ENCODE results near the gene RERG. TPM values are rescaled to one million over a fixed set of nuclear protein-coding genes. Genes with fewer than 3 reads are reported as not detected.

The RERG gene
- total RNA-seq, 3 donors from 2014 or later (not counting 1 experiment from before 2014, with no cell fraction given) = not detected

- H3K27ac ChIP-seq (ENCODE audit: low read length) = no peak overlapping the region
- Mint-ChIP-seq H3K36me3 (no peaks in the 10 kb centered on the region), H3K4me1 (no peaks in the 10 kb centered on the region), H3K27ac (no peak overlapping the region), H3K9me3 (no peaks in the 10 kb centered on the region), H3K27me3 (ENCODE audit: low read depth in 2 of 2) (peaks cover 2 to 7% of the 10 kb centered on the region in 2 donors), H3K4me3 (no peak overlapping the region)
- no peak for TF ChIP-seq CTCF (IDR thresholded peaks at IDR 0.05)
- DNase-seq (no peak), ATAC-seq (no peak)
- no peaks in the 10 kb centered on the region for H3K36me3 ChIP-seq (ENCODE audit: control insufficient read depth, insufficient read depth, low read length)
- H3K9me3 ChIP-seq (ENCODE audit: control insufficient read depth, insufficient read depth, low read length) = no peaks in the 10 kb centered on the region
- H3K4me1 ChIP-seq (ENCODE audit: control insufficient read depth, insufficient read depth, low read length) = no peaks in the 10 kb centered on the region
- H3K4me3 ChIP-seq (ENCODE audit: low read length) = no peak overlapping the region
- intact Hi-C loops (cut with micrococcal nuclease) = no loop called here
- WGBS (ENCODE audit: insufficient coverage) = 84% methylated on average over 10 of the region's 11 CpGs
- H3K27me3 ChIP-seq (ENCODE audit: control insufficient read depth, insufficient read depth, low read length) = no peaks in the 10 kb centered on the region
Observed at GRCh38 chr12:15163030-15163976, 57.9 kb downstream of the RERG start.

GRCh38 chr12:15158083-15158482, 63.1 kb downstream of the RERG start:
- H3K27ac Mint-ChIP-seq = no peak overlapping the region
- H3K4me3 Mint-ChIP-seq = no peak overlapping the region
- intact Hi-C loops (cut with micrococcal nuclease) = no loop called here
- no peaks in the 10 kb centered on the region for H3K36me3 Mint-ChIP-seq
- DNase-seq (no peak), ATAC-seq (no peak)
- H3K4me3 ChIP-seq (ENCODE audit: low read length) = no peak overlapping the region
- no peaks in the 10 kb centered on the region for H3K4me1 Mint-ChIP-seq
- H3K36me3 ChIP-seq (ENCODE audit: control insufficient read depth, insufficient read depth, low read length) = no peaks in the 10 kb centered on the region
- H3K4me1 ChIP-seq (ENCODE audit: control insufficient read depth, insufficient read depth, low read length) = no peaks in the 10 kb centered on the region
- no peak for TF ChIP-seq CTCF (IDR thresholded peaks at IDR 0.05)
- H3K27ac ChIP-seq (ENCODE audit: low read length) = no peak overlapping the region
- H3K27me3 ChIP-seq (ENCODE audit: control insufficient read depth, insufficient read depth, low read length) = peaks cover 4% of the 10 kb centered on the region
- no peaks in the 10 kb centered on the region for H3K9me3 Mint-ChIP-seq
- 86% methylated on average over 3 of the region's 3 CpGs for WGBS (ENCODE audit: insufficient coverage)
- H3K9me3 ChIP-seq (ENCODE audit: control insufficient read depth, insufficient read depth, low read length) = no peaks in the 10 kb centered on the region
- peaks cover 0 to 2% of the 10 kb centered on the region in 2 donors for H3K27me3 Mint-ChIP-seq (ENCODE audit: low read depth in 2 of 2)

- Mint-ChIP-seq H3K4me3 (no peak overlapping the region), H3K27ac (no peak overlapping the region), H3K4me1 (no peaks in the 10 kb centered on the region), H3K36me3 (no peaks in the 10 kb centered on the region), H3K27me3 (ENCODE audit: low read depth in 2 of 2) (peaks cover 0 to 2% of the 10 kb centered on the region in 2 donors), H3K9me3 (no peaks in the 10 kb centered on the region)
- Histone ChIP-seq H3K27ac (ENCODE audit: low read length) (no peak overlapping the region), H3K4me3 (ENCODE audit: low read length) (no peak overlapping the region), H3K36me3 (ENCODE audit: control insufficient read depth, insufficient read depth, low read length) (no peaks in the 10 kb centered on the region), H3K27me3 (ENCODE audit: control insufficient read depth, insufficient read depth, low read length) (peaks cover 4% of the 10 kb centered on the region), H3K9me3 (ENCODE audit: control insufficient read depth, insufficient read depth, low read length) (no peaks in the 10 kb centered on the region), H3K4me1 (ENCODE audit: control insufficient read depth, insufficient read depth, low read length) (no peaks in the 10 kb centered on the region)
- 53% methylated on average over 2 of the region's 2 CpGs for WGBS (ENCODE audit: insufficient coverage)
- ATAC-seq (no peak), DNase-seq (no peak)
- no peak for TF ChIP-seq CTCF (IDR thresholded peaks at IDR 0.05)
- intact Hi-C loops (cut with micrococcal nuclease) = no loop called here
Observed at GRCh38 chr12:15157269-15157671, 63.9 kb downstream of the RERG start.

Measured in natural killer cell (primary cell).